ENCODE measurements around the gene UCN.
A peak's percentile ranks its signal among the peaks of the same experiment; 100 is the strongest.
"Not testable (repeated sequence)": the region's sequence is repeated elsewhere in the genome, so short reads cannot be mapped to it uniquely, and the experiment has no call there.

UCN gene

DNA sequence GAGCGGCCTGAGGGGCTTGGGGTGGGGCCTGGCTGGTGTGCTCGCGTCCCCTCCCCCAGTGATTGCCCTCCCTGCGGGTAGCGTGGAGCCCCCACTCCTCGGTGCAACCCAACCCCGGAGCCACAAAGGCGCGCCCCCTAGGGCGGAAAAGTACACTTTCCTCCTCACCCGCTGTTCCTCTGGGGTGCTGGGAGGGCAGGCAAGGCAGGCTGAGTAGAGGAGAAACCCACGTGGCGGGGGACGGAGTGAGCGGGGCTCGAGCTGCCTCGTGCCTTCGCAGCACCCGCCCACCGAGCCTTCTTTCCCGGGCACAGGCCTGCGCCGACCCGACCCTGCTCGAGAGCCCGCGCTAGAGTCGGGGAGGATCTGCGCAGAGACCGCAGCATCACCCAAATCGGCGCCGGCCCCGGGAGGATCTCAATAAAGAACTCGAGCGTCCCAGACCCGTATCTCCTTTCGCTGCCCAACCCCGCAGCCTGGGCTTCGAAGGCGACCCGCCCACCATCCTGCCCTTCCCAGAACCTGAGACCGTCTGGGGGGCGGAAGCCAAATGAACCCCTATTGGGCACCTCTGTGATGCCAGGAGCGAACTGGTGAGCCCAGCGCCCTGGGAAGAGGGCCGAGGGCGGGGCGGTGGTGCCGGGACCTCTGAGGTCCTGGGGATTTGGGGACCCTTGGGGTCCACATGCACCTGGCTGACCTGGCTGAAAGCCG lies 1.5 kb downstream of the UCN start:
- TF ChIP-seq CTCF (conservative IDR thresholded peaks at IDR 0.05; ENCODE audit: low read depth, low read length) = no peak
- no peak for DNase-seq (ENCODE audit: low read depth)
- H3K4me3 ChIP-seq (ENCODE audit: low read depth, low read length) = no peak overlapping the region

DNA sequence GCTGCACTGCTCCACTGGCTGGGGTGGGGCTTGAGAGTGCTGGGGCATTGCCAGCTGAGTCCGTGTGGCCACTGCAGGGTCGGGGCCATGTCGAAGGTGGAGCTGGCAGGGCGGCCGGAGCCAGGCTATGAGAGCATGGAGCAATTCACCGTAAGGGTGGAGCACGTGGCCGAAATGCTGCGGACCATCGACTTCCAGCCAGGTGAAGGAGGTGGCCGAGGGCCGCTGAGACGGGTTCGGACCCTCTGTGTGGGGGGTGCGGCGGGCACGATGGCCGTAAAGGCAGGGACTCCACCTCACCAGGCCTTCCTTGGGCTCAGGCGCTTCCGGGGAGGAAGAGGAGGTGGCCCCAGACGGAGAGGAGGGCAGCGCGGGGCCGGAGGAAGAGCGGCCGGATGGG lies 2.1 kb downstream of the UCN start:
- DNase-seq (ENCODE audit: low read depth) = no peak

DNA sequence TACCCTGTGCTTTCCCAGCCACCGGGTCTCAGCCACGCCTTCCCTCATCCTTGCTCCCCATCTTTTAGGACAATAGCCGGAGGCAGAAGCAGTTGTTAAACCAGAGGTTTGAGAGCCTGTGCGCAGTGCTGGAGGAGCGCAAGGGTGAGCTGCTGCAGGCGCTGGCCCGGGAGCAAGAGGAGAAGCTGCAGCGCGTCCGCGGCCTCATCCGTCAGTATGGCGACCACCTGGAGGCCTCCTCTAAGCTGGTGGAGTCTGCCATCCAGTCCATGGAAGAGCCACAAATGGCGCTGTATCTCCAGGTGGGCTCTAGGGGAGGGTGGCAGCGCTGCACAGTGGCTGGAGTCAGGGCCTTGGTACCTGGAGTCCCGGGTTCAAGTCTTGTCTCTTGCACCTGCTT lies 2.7 kb downstream of the UCN start:
- no peak overlapping the region for H3K4me3 ChIP-seq (ENCODE audit: low read depth, low read length)
- no peak for DNase-seq (ENCODE audit: low read depth)
- no peak for TF ChIP-seq CTCF (conservative IDR thresholded peaks at IDR 0.05; ENCODE audit: low read depth, low read length)

More for the DNA sequence above, 2.1 kb downstream of the UCN start:
- TF ChIP-seq CTCF (conservative IDR thresholded peaks at IDR 0.05; ENCODE audit: low read depth, low read length) = no peak
- H3K4me3 ChIP-seq (ENCODE audit: low read depth, low read length) = no peak overlapping the region

- no peak for DNase-seq (ENCODE audit: low read depth)
- no peak for TF ChIP-seq CTCF (conservative IDR thresholded peaks at IDR 0.05; ENCODE audit: low read depth, low read length)
Observed at GRCh38 chr2:27304488-27305240, 3.6 kb downstream of the UCN start.

GRCh38 chr2:27303093-27304025 lies 4.9 kb downstream of the UCN start:
- DNase-seq (ENCODE audit: low read depth) = peak; percentile 80
- peak overlapping the region; percentile 31 for H3K4me3 ChIP-seq (ENCODE audit: low read depth, low read length)
- TF ChIP-seq CTCF (conservative IDR thresholded peaks at IDR 0.05; ENCODE audit: low read depth, low read length) = peak; percentile 83

More at GRCh38 chr2:27304488-27305240, 3.6 kb downstream of the UCN start:
- H3K4me3 ChIP-seq (ENCODE audit: low read depth, low read length) = no peak overlapping the region

DNA sequence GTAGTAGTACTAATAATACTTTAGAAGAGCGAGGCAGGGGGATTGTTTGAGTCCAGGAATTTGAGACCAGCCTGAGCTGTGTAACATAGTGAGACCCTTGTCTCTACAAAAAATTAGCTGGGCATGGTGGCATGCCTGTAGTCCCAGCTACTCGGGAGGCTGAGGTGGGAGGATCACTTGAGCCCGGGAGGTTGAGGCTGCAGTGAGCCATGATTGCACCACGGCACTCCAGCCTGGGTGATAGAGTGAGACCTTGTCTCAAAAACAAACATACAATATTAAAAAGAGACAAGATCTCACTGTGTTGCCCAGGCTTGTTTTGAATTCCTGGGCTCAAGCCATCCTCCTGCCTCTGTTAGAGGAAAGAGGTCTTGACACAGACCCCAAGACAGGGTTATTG lies 7.6 kb downstream of the UCN start:
- H3K4me3 ChIP-seq (ENCODE audit: low read depth, low read length); DNase-seq (ENCODE audit: low read depth): not testable (repeated sequence)
